Uterus (tissue), 4 donors: ENCODE data around the gene MED16. TPM values are rescaled to one million over a fixed set of nuclear protein-coding genes. Genes with fewer than 3 reads are reported as not detected.

ENCODE experiments used
- DNase-seq, 2 donors: peaks; one replicate each; pipeline ENCODE4 v3.0.0-alpha.2; 2019 to 2020
- H3K27ac ChIP-seq, 2 donors: fragments of 200-600 bp; sonication (generic); 1 replicate in 1 of 2; 2 replicates in 1 of 2; pipeline ENCODE4 v1.5.1; 2016 to 2018
- H3K27me3 ChIP-seq, 2 donors: fragments of 200-600 bp; sonication (generic); one replicate each; pipeline ENCODE4 v1.5.1; 2018 to 2019; ENCODE audit warnings: control low read depth in 1 of 2
- H3K36me3 ChIP-seq, 2 donors: fragments of 200-600 bp; sonication (generic); one replicate each; pipeline ENCODE4 v1.5.1; 2019; ENCODE audit warnings: control low read depth in 1 of 2
- H3K4me1 ChIP-seq, 2 donors: fragments of 200-600 bp; sonication (generic); one replicate each; pipeline ENCODE4 v1.5.1; 2018 to 2019; ENCODE audit warnings: control low read depth in 1 of 2
- H3K4me3 ChIP-seq, 2 donors: fragments of 200-600 bp; sonication (generic); 1 replicate in 1 of 2; 2 replicates in 1 of 2; pipeline ENCODE4 v1.5.1; 2018 to 2019; ENCODE audit warnings: mild to moderate bottlenecking in 1 of 2
- H3K9me3 ChIP-seq, 2 donors: fragments of 200-600 bp; sonication (generic); one replicate each; pipeline ENCODE4 v1.5.1; 2019; ENCODE audit warnings: control low read depth in 1 of 2
- POLR2A ChIP-seq, 2 donors: fragments of 450-650 bp; IDR thresholded peaks; one replicate each; pipeline ENCODE4 v1.6.1; 2016; ENCODE audit warnings: antibody characterized with exemption in 2 of 2, mild to moderate bottlenecking in 1 of 2, moderate library complexity in 1 of 2
- intact Hi-C: fragments of 100-400 bp; cut with DNase I; formaldehyde crosslinking; loops from one replicate; pipeline ENCODE4 v1.15.1; 2023; ENCODE audit warnings: low total_unique reads
- total RNA-seq, 4 donors: library from RNA; depleted of rRNA in 3 of 4; stranded (reverse); fragments of >200 nt in 3 of 4; gene quantifications; one replicate each; pipeline versions ENCODE4 v1.1.0 to v1.2.4, GENCODE V29; 2014 to 2023
- TF ChIP-seq, protein P1 (sequence below), 4 experiments: fragments of 200-600 bp in 2 of 4; fragments of 450-650 bp in 2 of 4; sonication (generic) in 2 of 4; IDR thresholded peaks; one replicate each; pipeline ENCODE4 v1.5.1; 2016 to 2019; ENCODE audit warnings: antibody characterized with exemption in 4 of 4, mild to moderate bottlenecking in 2 of 4, moderate library complexity in 1 of 4
- donor health status: DM: yes; HTN: yes; CAD: no.

Gene MED16
- total RNA-seq, 4 donors from 2014 or later, result 12.0 to 69.1 (median 43.1) TPM

DNA sequence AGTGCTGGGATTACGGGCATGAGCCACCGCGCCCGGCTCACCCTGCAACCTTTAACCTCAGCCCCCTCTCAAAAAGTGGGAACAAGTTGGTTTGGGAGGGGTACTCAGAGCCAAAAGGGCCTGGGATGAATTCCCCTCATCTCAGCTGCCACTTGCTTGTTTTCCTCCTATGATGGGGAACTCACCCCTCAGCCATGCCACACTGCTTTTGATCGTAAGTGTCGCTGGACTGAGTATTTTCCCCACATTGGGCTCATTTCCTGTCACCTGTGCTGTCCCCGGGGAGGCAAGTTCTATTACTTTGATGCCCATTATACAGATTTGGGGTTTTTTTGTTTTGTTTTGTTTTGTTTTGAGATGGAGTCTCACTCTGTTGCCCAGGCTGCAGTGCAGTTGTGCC lies 13.5 kb upstream of the MED16 start:
- TF ChIP-seq, protein P1, sequence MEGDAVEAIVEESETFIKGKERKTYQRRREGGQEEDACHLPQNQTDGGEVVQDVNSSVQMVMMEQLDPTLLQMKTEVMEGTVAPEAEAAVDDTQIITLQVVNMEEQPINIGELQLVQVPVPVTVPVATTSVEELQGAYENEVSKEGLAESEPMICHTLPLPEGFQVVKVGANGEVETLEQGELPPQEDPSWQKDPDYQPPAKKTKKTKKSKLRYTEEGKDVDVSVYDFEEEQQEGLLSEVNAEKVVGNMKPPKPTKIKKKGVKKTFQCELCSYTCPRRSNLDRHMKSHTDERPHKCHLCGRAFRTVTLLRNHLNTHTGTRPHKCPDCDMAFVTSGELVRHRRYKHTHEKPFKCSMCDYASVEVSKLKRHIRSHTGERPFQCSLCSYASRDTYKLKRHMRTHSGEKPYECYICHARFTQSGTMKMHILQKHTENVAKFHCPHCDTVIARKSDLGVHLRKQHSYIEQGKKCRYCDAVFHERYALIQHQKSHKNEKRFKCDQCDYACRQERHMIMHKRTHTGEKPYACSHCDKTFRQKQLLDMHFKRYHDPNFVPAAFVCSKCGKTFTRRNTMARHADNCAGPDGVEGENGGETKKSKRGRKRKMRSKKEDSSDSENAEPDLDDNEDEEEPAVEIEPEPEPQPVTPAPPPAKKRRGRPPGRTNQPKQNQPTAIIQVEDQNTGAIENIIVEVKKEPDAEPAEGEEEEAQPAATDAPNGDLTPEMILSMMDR (IDR thresholded peaks at IDR 0.05), result no peak
- TF ChIP-seq POLR2A (IDR thresholded peaks at IDR 0.05), result no peak
- Histone ChIP-seq H3K27ac (no peak overlapping the region), H3K4me1 (no peaks in the 10 kb centered on the region), H3K27me3 (no peaks in the 10 kb centered on the region), H3K4me3 (no peak overlapping the region), H3K9me3 (no peaks in the 10 kb centered on the region), H3K36me3 (no peaks in the 10 kb centered on the region)
- intact Hi-C loops, result no loop called here
- no peak for DNase-seq

DNA sequence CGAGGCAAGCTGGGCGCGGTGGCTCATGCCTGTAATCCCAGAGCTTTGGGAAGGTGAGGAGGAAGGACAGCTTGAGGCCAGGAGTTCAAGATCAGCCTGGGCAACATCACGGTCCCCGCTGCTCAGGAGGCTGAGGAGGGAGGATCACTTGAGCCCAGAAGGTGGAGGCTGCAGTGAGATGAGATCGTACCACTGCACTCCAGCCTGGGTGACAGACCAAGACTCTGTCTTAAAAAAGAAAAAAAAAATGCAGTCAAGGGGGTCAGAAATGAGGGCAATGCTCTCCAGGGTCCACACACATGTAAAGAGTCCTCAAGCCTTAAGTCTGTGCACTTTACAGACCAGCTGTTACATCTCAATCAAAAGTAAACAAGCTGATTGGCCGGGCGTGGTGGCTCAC lies 11.6 kb upstream of the MED16 start:
- intact Hi-C loops, result no loop called here
- no peak overlapping the region for H3K27ac ChIP-seq
- no peaks in the 10 kb centered on the region for H3K27me3 ChIP-seq
- H3K4me3 ChIP-seq, result no peak overlapping the region
- no peaks in the 10 kb centered on the region for H3K36me3 ChIP-seq
- no peaks in the 10 kb centered on the region for H3K4me1 ChIP-seq
- H3K9me3 ChIP-seq, result no peaks in the 10 kb centered on the region
- no peak for DNase-seq
- TF ChIP-seq, protein P1 (IDR thresholded peaks at IDR 0.05), result no peak

DNA sequence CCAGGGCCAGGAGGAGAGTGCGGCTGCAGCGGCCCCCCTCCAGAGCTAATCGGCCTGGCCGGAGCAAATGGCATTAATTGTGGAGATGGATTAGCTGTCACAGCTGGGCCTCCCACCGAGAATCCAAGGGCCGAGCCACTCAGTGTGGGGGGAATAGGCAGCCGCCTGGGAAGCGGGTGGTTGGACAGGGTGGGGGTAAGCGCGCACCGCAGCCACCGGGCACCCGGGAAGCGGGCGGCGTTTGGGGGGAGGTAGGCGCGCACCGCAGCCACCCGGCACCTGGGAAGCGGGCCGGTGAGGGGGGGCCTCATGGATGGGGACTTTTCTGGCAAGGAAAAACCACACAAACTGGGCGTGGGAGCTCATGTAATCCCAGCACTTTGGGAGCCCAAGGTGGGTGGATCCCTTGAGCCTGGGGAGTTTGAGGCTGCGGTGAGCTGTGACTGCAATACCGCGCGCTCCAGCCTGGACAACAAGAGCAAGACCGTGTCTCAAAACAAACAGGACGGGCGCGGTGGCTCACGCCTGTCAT lies 10.3 kb upstream of the MED16 start:
- Histone ChIP-seq H3K4me1 (no peaks in the 10 kb centered on the region), H3K4me3 (no peak overlapping the region), H3K36me3 (no peaks in the 10 kb centered on the region), H3K27me3 (no peaks in the 10 kb centered on the region), H3K27ac (no peak overlapping the region), H3K9me3 (no peaks in the 10 kb centered on the region)
- no peak for DNase-seq
- TF ChIP-seq, protein P1 (IDR thresholded peaks at IDR 0.05), result no peak
- no peak for TF ChIP-seq POLR2A (IDR thresholded peaks at IDR 0.05)
- intact Hi-C loops, result no loop called here

GRCh38 chr19:902446-903226 lies 9.6 kb upstream of the MED16 start:
- intact Hi-C loops, result no loop called here
- DNase-seq, result no peak
- Histone ChIP-seq H3K27me3 (no peaks in the 10 kb centered on the region), H3K27ac (no peak overlapping the region), H3K36me3 (no peaks in the 10 kb centered on the region), H3K9me3 (no peaks in the 10 kb centered on the region), H3K4me3 (no peak overlapping the region), H3K4me1 (no peaks in the 10 kb centered on the region)
- TF ChIP-seq, protein P1 (IDR thresholded peaks at IDR 0.05), result no peak
- TF ChIP-seq POLR2A (IDR thresholded peaks at IDR 0.05), result no peak

DNA sequence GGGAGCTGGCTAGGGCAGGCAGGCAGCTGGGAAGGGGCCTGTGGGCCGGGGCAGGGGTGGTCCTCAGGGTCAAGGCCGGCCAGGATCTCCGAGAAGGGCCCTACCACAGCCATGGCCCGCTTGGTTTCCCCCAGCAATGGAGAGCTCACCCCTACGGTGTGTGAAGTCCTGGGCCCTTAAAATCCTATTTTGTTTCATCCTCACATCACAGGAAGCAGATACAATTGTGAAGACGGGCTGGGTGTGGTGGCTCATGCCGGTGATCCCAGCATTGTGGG lies 9.0 kb upstream of the MED16 start:
- no peaks in the 10 kb centered on the region for H3K4me1 ChIP-seq
- H3K4me3 ChIP-seq, result no peak overlapping the region
- no peak for DNase-seq
- H3K36me3 ChIP-seq, result no peaks in the 10 kb centered on the region
- H3K27ac ChIP-seq, result no peak overlapping the region
- no peaks in the 10 kb centered on the region for H3K27me3 ChIP-seq
- intact Hi-C loops, result no loop called here
- no peak for TF ChIP-seq POLR2A (IDR thresholded peaks at IDR 0.05)
- TF ChIP-seq, protein P1 (IDR thresholded peaks at IDR 0.05), result no peak
- no peaks in the 10 kb centered on the region for H3K9me3 ChIP-seq
